Activated naive CD4-positive, alpha-beta T cell treated with anti-CD3 and anti-CD28 coated beads, Interleukin-2, amount 10 ng/mL, durations not matched to agents 7 days and 5 days (primary cell): ENCODE measurements around the gene AKT3.
A peak's percentile ranks its signal among the peaks of the same experiment; 100 is the strongest.

Source experiments
- CTCF ChIA-PET: fragments of 350-600 bp; sonication (Branson Sonifier 250); formaldehyde crosslinking; loops from one replicate; lab custom pipeline; 2021; ENCODE audit warnings: antibody characterized with exemption; lab: Charles Lee
- DNase-seq: peaks from one replicate; pipeline ENCODE4 v3.0.0-alpha.2; 2020
- H3K27ac Mint-ChIP-seq: one replicate; pipeline ENCODE4 v1.8.0; 2021; ENCODE audit warnings: mild to moderate bottlenecking, moderate library complexity, mixed read lengths
- H3K27me3 Mint-ChIP-seq: one replicate; pipeline ENCODE4 v1.8.0; 2021; ENCODE audit warnings: mild to moderate bottlenecking, mixed read lengths
- H3K36me3 Mint-ChIP-seq: one replicate; pipeline ENCODE4 v1.8.0; 2021; ENCODE audit warnings: mixed read lengths
- H3K4me1 Mint-ChIP-seq: one replicate; pipeline ENCODE4 v1.8.0; 2021; ENCODE audit warnings: mixed read lengths
- H3K4me3 Mint-ChIP-seq: one replicate; pipeline ENCODE4 v1.8.0; 2021; ENCODE audit warnings: mild to moderate bottlenecking, moderate library complexity, mixed read lengths
- H3K9me3 Mint-ChIP-seq: one replicate; pipeline ENCODE4 v1.8.0; 2021; ENCODE audit warnings: mixed read lengths

AKT3 gene

GRCh38 chr1:243493156-243494129 is 356.6 kb downstream of the AKT3 start:
- H3K27ac Mint-ChIP-seq: no peak overlapping the region
- H3K36me3 Mint-ChIP-seq: peaks cover 6% of the 10 kb centered on the region
- no peaks in the 10 kb centered on the region for H3K9me3 Mint-ChIP-seq
- DNase-seq: no peak
- CTCF ChIA-PET: interaction anchor here (0.9 kb wide), 1 partner anchor 37 kb away, joined by 3 read pairs; no protein-coding TSS in a partner anchor
- no peaks in the 10 kb centered on the region for H3K27me3 Mint-ChIP-seq
- no peaks in the 10 kb centered on the region for H3K4me1 Mint-ChIP-seq
- H3K4me3 Mint-ChIP-seq: no peak overlapping the region

GRCh38 chr1:243490748-243491686 is 359.0 kb downstream of the AKT3 start:
- Mint-ChIP-seq H3K9me3 (no peaks in the 10 kb centered on the region), H3K27ac (no peak overlapping the region), H3K36me3 (no peaks in the 10 kb centered on the region), H3K4me1 (no peaks in the 10 kb centered on the region), H3K4me3 (no peak overlapping the region), H3K27me3 (no peaks in the 10 kb centered on the region)
- CTCF ChIA-PET: interaction anchor here (1.1 kb wide), 1 partner anchor 147 kb away, joined by 3 read pairs; no protein-coding TSS in a partner anchor
- no peak for DNase-seq

GRCh38 chr1:243489681-243490546 is 360.1 kb downstream of the AKT3 start:
- H3K4me3 Mint-ChIP-seq: no peak overlapping the region
- CTCF ChIA-PET: no interaction called here
- no peak overlapping the region for H3K27ac Mint-ChIP-seq
- H3K27me3 Mint-ChIP-seq: no peaks in the 10 kb centered on the region
- H3K4me1 Mint-ChIP-seq: no peaks in the 10 kb centered on the region
- H3K9me3 Mint-ChIP-seq: no peaks in the 10 kb centered on the region
- no peaks in the 10 kb centered on the region for H3K36me3 Mint-ChIP-seq
- DNase-seq: no peak

- H3K27me3 Mint-ChIP-seq: no peaks in the 10 kb centered on the region
- H3K4me3 Mint-ChIP-seq: no peak overlapping the region
- no peaks in the 10 kb centered on the region for H3K4me1 Mint-ChIP-seq
- CTCF ChIA-PET: no interaction called here
- no peaks in the 10 kb centered on the region for H3K9me3 Mint-ChIP-seq
- no peak for DNase-seq
- no peak overlapping the region for H3K27ac Mint-ChIP-seq
- no peaks in the 10 kb centered on the region for H3K36me3 Mint-ChIP-seq
Measured at GRCh38 chr1:243489158-243489527, 360.9 kb downstream of the AKT3 start.

- Mint-ChIP-seq H3K9me3 (no peaks in the 10 kb centered on the region), H3K4me1 (peaks cover 4% of the 10 kb centered on the region), H3K27ac (no peak overlapping the region), H3K36me3 (no peaks in the 10 kb centered on the region), H3K4me3 (no peak overlapping the region), H3K27me3 (peaks cover 4% of the 10 kb centered on the region)
- CTCF ChIA-PET: no interaction called here
- no peak for DNase-seq
Measured at GRCh38 chr1:243488459-243489157, 361.4 kb downstream of the AKT3 start.

GRCh38 chr1:243487649-243488227 is 362.3 kb downstream of the AKT3 start:
- DNase-seq: no peak
- Mint-ChIP-seq H3K9me3 (no peaks in the 10 kb centered on the region), H3K4me3 (no peak overlapping the region), H3K27me3 (peaks cover 10% of the 10 kb centered on the region), H3K4me1 (peaks cover 10% of the 10 kb centered on the region), H3K36me3 (no peaks in the 10 kb centered on the region), H3K27ac (no peak overlapping the region)
- CTCF ChIA-PET: no interaction called here

GRCh38 chr1:243487036-243487648 is 362.9 kb downstream of the AKT3 start:
- H3K4me1 Mint-ChIP-seq: peaks cover 16% of the 10 kb centered on the region
- H3K9me3 Mint-ChIP-seq: no peaks in the 10 kb centered on the region
- H3K27me3 Mint-ChIP-seq: peaks cover 14% of the 10 kb centered on the region
- no peaks in the 10 kb centered on the region for H3K36me3 Mint-ChIP-seq
- H3K27ac Mint-ChIP-seq: no peak overlapping the region
- H3K4me3 Mint-ChIP-seq: no peak overlapping the region
- DNase-seq: no peak
- CTCF ChIA-PET: no interaction called here

GRCh38 chr1:243483952-243484351 is 366.1 kb downstream of the AKT3 start:
- no peak for DNase-seq
- Mint-ChIP-seq H3K4me3 (no peak overlapping the region), H3K9me3 (no peaks in the 10 kb centered on the region), H3K27ac (no peak overlapping the region), H3K27me3 (peaks cover 14% of the 10 kb centered on the region), H3K4me1 (peaks cover 23% of the 10 kb centered on the region), H3K36me3 (no peaks in the 10 kb centered on the region)
- CTCF ChIA-PET: no interaction called here

GRCh38 chr1:243483071-243483771 is 366.8 kb downstream of the AKT3 start:
- Mint-ChIP-seq H3K4me1 (peaks cover 23% of the 10 kb centered on the region), H3K27me3 (peaks cover 14% of the 10 kb centered on the region), H3K36me3 (no peaks in the 10 kb centered on the region), H3K4me3 (peak overlapping the region; percentile 57), H3K9me3 (no peaks in the 10 kb centered on the region), H3K27ac (no peak overlapping the region)
- CTCF ChIA-PET: interaction anchor here (1.3 kb wide), 1 partner anchor 61 kb away, joined by 3 read pairs; no protein-coding TSS in a partner anchor
- DNase-seq: peak; percentile 34

GRCh38 chr1:243482141-243483022 is 367.7 kb downstream of the AKT3 start:
- Mint-ChIP-seq H3K4me1 (peaks cover 23% of the 10 kb centered on the region), H3K4me3 (peak overlapping the region; percentile 57), H3K36me3 (no peaks in the 10 kb centered on the region), H3K27ac (peak overlapping the region; percentile 55), H3K9me3 (no peaks in the 10 kb centered on the region), H3K27me3 (peaks cover 14% of the 10 kb centered on the region)
- CTCF ChIA-PET: interaction anchor here (1.3 kb wide), 2 partner anchors 61 to 139 kb away, joined by 3 read pairs; no protein-coding TSS in a partner anchor
- peak; percentile 29 for DNase-seq

- Mint-ChIP-seq H3K36me3 (no peaks in the 10 kb centered on the region), H3K27ac (no peak overlapping the region), H3K27me3 (peaks cover 14% of the 10 kb centered on the region), H3K9me3 (no peaks in the 10 kb centered on the region), H3K4me3 (no peak overlapping the region), H3K4me1 (peaks cover 23% of the 10 kb centered on the region)
- no peak for DNase-seq
- CTCF ChIA-PET: no interaction called here
Measured at GRCh38 chr1:243481101-243481500, 368.9 kb downstream of the AKT3 start.
